ENCODE results near the gene LGALS14. TPM values are rescaled to one million over a fixed set of nuclear protein-coding genes. Genes with fewer than 3 reads are reported as not detected.

Gene LGALS14
- total RNA-seq, 1 experiment from 2014 or later, result not detected

DNA sequence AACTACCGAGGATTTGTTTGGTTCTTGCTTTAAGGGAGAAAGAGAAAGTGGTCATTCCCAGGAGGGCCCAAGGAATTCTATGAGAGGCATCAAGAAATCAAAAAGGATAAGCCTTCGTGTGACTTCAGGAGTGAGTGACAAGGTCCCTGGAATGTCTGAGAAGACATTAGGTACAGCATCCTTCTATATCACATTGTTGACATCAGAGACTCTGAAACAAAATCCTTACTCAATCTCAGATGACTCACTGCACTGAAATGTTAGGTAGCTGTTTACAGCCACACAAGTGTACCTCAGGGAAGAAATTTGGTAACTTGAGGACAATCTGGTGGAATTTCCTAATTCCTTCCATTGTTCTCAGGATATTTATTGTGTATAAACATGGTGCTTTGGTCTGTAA, 7.9 kb upstream of the LGALS14 start:
- Histone ChIP-seq H3K9me2 (ENCODE audit: insufficient read depth) (no peaks in the 10 kb centered on the region), H3K79me2 (ENCODE audit: insufficient read depth, low read length) (no peaks in the 10 kb centered on the region), H3K27ac (ENCODE audit: low read depth, low read length) (no peak overlapping the region), H3K36me3 (ENCODE audit: control insufficient read depth in 1 of 2, insufficient read depth in 2 of 2, low read length in 2 of 2) (no peaks in the 10 kb centered on the region), H3K9ac (ENCODE audit: low read length) (no peak overlapping the region), H4K20me1 (ENCODE audit: insufficient read depth) (no peaks in the 10 kb centered on the region), H3K4me2 (ENCODE audit: low read length) (no peak overlapping the region), H3K4me3 (replicated peaks in 1 of 2; ENCODE audit: low read depth in 1 of 2, low read length in 2 of 2) (no peak overlapping the region), H3K9me3 (ENCODE audit: control insufficient read depth in 1 of 2, insufficient read depth in 1 of 2, low read depth in 1 of 2, low read length in 2 of 2) (no peaks in the 10 kb centered on the region), H2AFZ (ENCODE audit: low read depth, low read length, poor library complexity, severe bottlenecking) (no peak overlapping the region), H3K4me1 (ENCODE audit: control insufficient read depth in 1 of 2, insufficient read depth in 2 of 2, low read length in 2 of 2) (no peaks in the 10 kb centered on the region), H3K27me3 (ENCODE audit: insufficient read depth, low read length) (peaks cover 93% of the 10 kb centered on the region)
- intact Hi-C loops (cut with micrococcal nuclease), result no loop called here
- TF ChIP-seq, protein P1, sequence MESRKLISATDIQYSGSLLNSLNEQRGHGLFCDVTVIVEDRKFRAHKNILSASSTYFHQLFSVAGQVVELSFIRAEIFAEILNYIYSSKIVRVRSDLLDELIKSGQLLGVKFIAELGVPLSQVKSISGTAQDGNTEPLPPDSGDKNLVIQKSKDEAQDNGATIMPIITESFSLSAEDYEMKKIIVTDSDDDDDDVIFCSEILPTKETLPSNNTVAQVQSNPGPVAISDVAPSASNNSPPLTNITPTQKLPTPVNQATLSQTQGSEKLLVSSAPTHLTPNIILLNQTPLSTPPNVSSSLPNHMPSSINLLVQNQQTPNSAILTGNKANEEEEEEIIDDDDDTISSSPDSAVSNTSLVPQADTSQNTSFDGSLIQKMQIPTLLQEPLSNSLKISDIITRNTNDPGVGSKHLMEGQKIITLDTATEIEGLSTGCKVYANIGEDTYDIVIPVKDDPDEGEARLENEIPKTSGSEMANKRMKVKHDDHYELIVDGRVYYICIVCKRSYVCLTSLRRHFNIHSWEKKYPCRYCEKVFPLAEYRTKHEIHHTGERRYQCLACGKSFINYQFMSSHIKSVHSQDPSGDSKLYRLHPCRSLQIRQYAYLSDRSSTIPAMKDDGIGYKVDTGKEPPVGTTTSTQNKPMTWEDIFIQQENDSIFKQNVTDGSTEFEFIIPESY (IDR thresholded peaks at IDR 0.05; ENCODE audit: extremely low read depth, insufficient replicate concordance, low read length), result no peak
- no peak for TF ChIP-seq CTCF (IDR thresholded peaks at IDR 0.05 in 2 of 3, conservative IDR thresholded peaks at IDR 0.05 in 1 of 3; ENCODE audit: borderline replicate concordance in 1 of 3, insufficient read depth in 1 of 3, low read depth in 2 of 3, low read length in 2 of 3)
- no peak for TF ChIP-seq TCF7L2 (IDR thresholded peaks at IDR 0.05; ENCODE audit: borderline replicate concordance, extremely low read depth, insufficient read depth, insufficient read length)
- TF ChIP-seq EZH2phosphoT487 (IDR thresholded peaks at IDR 0.05; ENCODE audit: borderline replicate concordance), result no peak
- TF ChIP-seq FOSL1 (IDR thresholded peaks at IDR 0.05; ENCODE audit: low read depth), result no peak
- no peak for TF ChIP-seq SP1 (IDR thresholded peaks at IDR 0.05; ENCODE audit: low read depth)
- no peak for TF ChIP-seq SRF (IDR thresholded peaks at IDR 0.05; ENCODE audit: low read depth)
- TF ChIP-seq, protein P2, sequence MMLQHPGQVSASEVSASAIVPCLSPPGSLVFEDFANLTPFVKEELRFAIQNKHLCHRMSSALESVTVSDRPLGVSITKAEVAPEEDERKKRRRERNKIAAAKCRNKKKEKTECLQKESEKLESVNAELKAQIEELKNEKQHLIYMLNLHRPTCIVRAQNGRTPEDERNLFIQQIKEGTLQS (IDR thresholded peaks at IDR 0.05), result no peak
- no peak for TF ChIP-seq EZH2 (IDR thresholded peaks at IDR 0.05)
- no peak for TF ChIP-seq POLR2AphosphoS5 (IDR thresholded peaks at IDR 0.05; ENCODE audit: low read depth, low read length)
- TF ChIP-seq YY1 (IDR thresholded peaks at IDR 0.05; ENCODE audit: extremely low read depth, insufficient replicate concordance, low read depth, low read length), result no peak
- TF ChIP-seq, protein P3, sequence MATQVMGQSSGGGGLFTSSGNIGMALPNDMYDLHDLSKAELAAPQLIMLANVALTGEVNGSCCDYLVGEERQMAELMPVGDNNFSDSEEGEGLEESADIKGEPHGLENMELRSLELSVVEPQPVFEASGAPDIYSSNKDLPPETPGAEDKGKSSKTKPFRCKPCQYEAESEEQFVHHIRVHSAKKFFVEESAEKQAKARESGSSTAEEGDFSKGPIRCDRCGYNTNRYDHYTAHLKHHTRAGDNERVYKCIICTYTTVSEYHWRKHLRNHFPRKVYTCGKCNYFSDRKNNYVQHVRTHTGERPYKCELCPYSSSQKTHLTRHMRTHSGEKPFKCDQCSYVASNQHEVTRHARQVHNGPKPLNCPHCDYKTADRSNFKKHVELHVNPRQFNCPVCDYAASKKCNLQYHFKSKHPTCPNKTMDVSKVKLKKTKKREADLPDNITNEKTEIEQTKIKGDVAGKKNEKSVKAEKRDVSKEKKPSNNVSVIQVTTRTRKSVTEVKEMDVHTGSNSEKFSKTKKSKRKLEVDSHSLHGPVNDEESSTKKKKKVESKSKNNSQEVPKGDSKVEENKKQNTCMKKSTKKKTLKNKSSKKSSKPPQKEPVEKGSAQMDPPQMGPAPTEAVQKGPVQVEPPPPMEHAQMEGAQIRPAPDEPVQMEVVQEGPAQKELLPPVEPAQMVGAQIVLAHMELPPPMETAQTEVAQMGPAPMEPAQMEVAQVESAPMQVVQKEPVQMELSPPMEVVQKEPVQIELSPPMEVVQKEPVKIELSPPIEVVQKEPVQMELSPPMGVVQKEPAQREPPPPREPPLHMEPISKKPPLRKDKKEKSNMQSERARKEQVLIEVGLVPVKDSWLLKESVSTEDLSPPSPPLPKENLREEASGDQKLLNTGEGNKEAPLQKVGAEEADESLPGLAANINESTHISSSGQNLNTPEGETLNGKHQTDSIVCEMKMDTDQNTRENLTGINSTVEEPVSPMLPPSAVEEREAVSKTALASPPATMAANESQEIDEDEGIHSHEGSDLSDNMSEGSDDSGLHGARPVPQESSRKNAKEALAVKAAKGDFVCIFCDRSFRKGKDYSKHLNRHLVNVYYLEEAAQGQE (IDR thresholded peaks at IDR 0.05; ENCODE audit: low read depth), result no peak
- no peak for TF ChIP-seq EGR1 (IDR thresholded peaks at IDR 0.05; ENCODE audit: low read depth)
- TF ChIP-seq ELF1 (IDR thresholded peaks at IDR 0.05; ENCODE audit: borderline replicate concordance, low read depth), result no peak
- BruUV-seq (replicated peaks), result no TSS peak
- RAD21 ChIA-PET (ENCODE audit: low non-redundant PET in 1 of 2, low total read pairs in 2 of 2, uncharacterized antibody in 2 of 2, unreplicated experiment in 2 of 2), result no interaction called here
- CTCF ChIA-PET, result no interaction called here
- POLR2A ChIA-PET, result no interaction called here
- ATAC-seq, result no peak
- DNase-seq (ENCODE audit: low read depth, low spot score), result no peak
